OCI-LY3 (cell line): ENCODE measurements around the gene SERPINE2.

Experiments
- CTCF ChIP-seq: fragments of 200-600, 300-600 bp; sonication (generic); IDR thresholded peaks from 2 replicates; pipeline ENCODE4 v1.5.1; 2014; ENCODE audit warnings: antibody characterized with exemption, low read length, low read depth
- EZH2phosphoT487 ChIP-seq: fragments of 200-600 bp; shearing (Covaris generic); IDR thresholded peaks from 2 replicates; pipeline ENCODE4 v1.6.1; 2018; ENCODE audit warnings: antibody characterized with exemption, mixed run types, low read depth

GRCh38 chr2:224072541-224073188 lies 33.6 kb upstream of the SERPINE2 start:
- TF ChIP-seq CTCF (no peak), EZH2phosphoT487 (no peak)
